Osteoblast (primary cell): ENCODE results near the gene MBLAC2. TPM values are rescaled to one million over a fixed set of nuclear protein-coding genes. Genes with fewer than 3 reads are reported as not detected.

Experiments
- DNase-seq: peaks from one replicate; pipeline ENCODE4 v3.0.0; 2011; ENCODE audit warnings: low spot score, mixed read lengths; ENCODE audit not compliant: insufficient read length; ENCODE audit errors: missing footprints
- H2AFZ ChIP-seq: 2 replicates; pipeline ENCODE4 v1.6.0; 2011; ENCODE audit warnings: mild to moderate bottlenecking, low read length
- H3K27ac ChIP-seq: 2 replicates; pipeline ENCODE4 v1.5.1; 2011; ENCODE audit warnings: mild to moderate bottlenecking, low read depth, low read length, moderate library complexity
- H3K27me3 ChIP-seq: 2 replicates; pipeline ENCODE4 v1.6.0; 2012; ENCODE audit warnings: mild to moderate bottlenecking, control low read depth, inconsistent platforms, low read length, moderate library complexity; ENCODE audit not compliant: insufficient read depth
- H3K36me3 ChIP-seq: 2 replicates; pipeline ENCODE4 v1.5.1; 2011; ENCODE audit warnings: mild to moderate bottlenecking, low read length, control low read depth, moderate library complexity; ENCODE audit not compliant: insufficient read depth
- H3K4me1 ChIP-seq: 2 replicates; pipeline ENCODE4 v1.5.1; 2011; ENCODE audit warnings: mild to moderate bottlenecking, low read length, control low read depth, moderate library complexity; ENCODE audit not compliant: insufficient read depth
- H3K4me2 ChIP-seq: 2 replicates; pipeline ENCODE4 v1.6.0; 2011; ENCODE audit warnings: mild to moderate bottlenecking, low read length; ENCODE audit not compliant: insufficient read depth
- H3K4me3 ChIP-seq: fragments of 200-600 bp; sonication (generic); 3 replicates; pipeline ENCODE4 v1.5.1; 2012; ENCODE audit warnings: mild to moderate bottlenecking, low read length, inconsistent platforms; ENCODE audit not compliant: insufficient read depth
- H3K79me2 ChIP-seq: 2 replicates; pipeline ENCODE4 v1.6.0; 2012; ENCODE audit warnings: mild to moderate bottlenecking, low read length, control low read depth, inconsistent platforms; ENCODE audit not compliant: insufficient read depth
- H3K9me3 ChIP-seq: 2 replicates; pipeline ENCODE4 v1.5.1; 2011; ENCODE audit warnings: low read depth, low read length, control low read depth
- H4K20me1 ChIP-seq: 2 replicates; pipeline ENCODE4 v1.6.0; 2012; ENCODE audit warnings: mild to moderate bottlenecking, low read length, control low read depth; ENCODE audit not compliant: insufficient read depth
- total RNA-seq: library from RNA; depleted of rRNA; stranded (reverse); fragments of >200 nt; gene quantifications from 2 replicates; pipeline ENCODE4 v1.2.3, GENCODE V29; 2012
- TF ChIP-seq, protein P1 (sequence below): IDR thresholded peaks from 2 replicates; pipeline ENCODE4 v1.5.1; 2011; ENCODE audit warnings: mild to moderate bottlenecking, low read depth, low read length, moderate library complexity; ENCODE audit errors: extremely low read depth

The MBLAC2 gene
- total RNA-seq, 1 donor: 6.5 TPM

DNA sequence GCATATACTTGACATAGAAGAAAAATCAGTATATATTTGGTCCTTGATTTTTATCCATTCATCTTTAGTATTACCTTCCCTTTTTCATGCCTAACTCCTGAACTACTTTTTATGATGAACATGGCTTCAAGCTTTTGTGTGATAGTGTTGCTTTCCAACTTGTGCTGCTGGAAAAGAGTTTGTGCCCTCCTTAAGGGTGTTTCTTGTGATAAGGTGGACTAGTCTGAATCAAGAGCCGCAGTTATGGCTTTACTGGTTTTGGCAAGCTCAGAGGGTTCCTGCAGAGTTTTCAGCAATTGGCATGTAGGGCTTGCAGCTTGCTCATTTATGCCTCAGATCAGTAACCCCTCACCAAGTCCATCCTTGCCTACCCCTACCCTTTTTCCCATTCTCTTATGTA is 20.6 kb upstream of the MBLAC2 start:
- H3K79me2 ChIP-seq: no peaks in the 10 kb centered on the region
- no peak overlapping the region for H3K4me2 ChIP-seq
- no peak overlapping the region for H3K27ac ChIP-seq
- H3K9me3 ChIP-seq: no peaks in the 10 kb centered on the region
- DNase-seq: no peak
- H3K36me3 ChIP-seq: no peaks in the 10 kb centered on the region
- no peak overlapping the region for H2AFZ ChIP-seq
- TF ChIP-seq, protein P1, sequence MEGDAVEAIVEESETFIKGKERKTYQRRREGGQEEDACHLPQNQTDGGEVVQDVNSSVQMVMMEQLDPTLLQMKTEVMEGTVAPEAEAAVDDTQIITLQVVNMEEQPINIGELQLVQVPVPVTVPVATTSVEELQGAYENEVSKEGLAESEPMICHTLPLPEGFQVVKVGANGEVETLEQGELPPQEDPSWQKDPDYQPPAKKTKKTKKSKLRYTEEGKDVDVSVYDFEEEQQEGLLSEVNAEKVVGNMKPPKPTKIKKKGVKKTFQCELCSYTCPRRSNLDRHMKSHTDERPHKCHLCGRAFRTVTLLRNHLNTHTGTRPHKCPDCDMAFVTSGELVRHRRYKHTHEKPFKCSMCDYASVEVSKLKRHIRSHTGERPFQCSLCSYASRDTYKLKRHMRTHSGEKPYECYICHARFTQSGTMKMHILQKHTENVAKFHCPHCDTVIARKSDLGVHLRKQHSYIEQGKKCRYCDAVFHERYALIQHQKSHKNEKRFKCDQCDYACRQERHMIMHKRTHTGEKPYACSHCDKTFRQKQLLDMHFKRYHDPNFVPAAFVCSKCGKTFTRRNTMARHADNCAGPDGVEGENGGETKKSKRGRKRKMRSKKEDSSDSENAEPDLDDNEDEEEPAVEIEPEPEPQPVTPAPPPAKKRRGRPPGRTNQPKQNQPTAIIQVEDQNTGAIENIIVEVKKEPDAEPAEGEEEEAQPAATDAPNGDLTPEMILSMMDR: no peak
- H4K20me1 ChIP-seq: no peaks in the 10 kb centered on the region
- no peaks in the 10 kb centered on the region for H3K27me3 ChIP-seq
- H3K4me3 ChIP-seq: no peak overlapping the region
- no peaks in the 10 kb centered on the region for H3K4me1 ChIP-seq

DNA sequence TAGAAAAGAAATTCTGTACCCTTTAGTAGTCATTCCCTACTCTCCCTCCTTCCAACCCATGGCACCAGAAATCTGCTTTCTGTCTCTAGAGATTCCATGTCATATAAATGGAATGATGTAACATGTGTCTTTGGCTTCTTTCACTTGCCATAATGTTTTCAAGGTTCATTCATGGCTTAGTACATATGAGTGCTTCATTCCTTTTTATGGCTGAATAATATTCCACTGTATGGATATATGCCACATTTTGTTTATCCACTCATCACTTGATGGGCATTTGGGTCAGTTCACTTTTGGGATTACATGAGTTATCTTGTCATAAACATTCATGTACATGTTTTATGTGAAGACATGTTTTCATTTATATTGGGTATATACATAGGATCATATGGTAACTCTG is 19.5 kb upstream of the MBLAC2 start:
- Histone ChIP-seq H3K4me3 (no peak overlapping the region), H3K27me3 (no peaks in the 10 kb centered on the region), H3K36me3 (no peaks in the 10 kb centered on the region), H3K4me2 (no peak overlapping the region), H4K20me1 (no peaks in the 10 kb centered on the region), H2AFZ (no peak overlapping the region), H3K4me1 (peaks cover 4% of the 10 kb centered on the region), H3K27ac (no peak overlapping the region), H3K9me3 (no peaks in the 10 kb centered on the region), H3K79me2 (no peaks in the 10 kb centered on the region)
- TF ChIP-seq, protein P1: no peak
- DNase-seq: no peak

- H3K4me1 ChIP-seq: peaks cover 11% of the 10 kb centered on the region
- no peaks in the 10 kb centered on the region for H3K36me3 ChIP-seq
- H3K27ac ChIP-seq: peak overlapping the region; percentile 61
- no peaks in the 10 kb centered on the region for H3K9me3 ChIP-seq
- no peak overlapping the region for H3K4me3 ChIP-seq
- H3K4me2 ChIP-seq: peak overlapping the region; percentile 70
- H3K79me2 ChIP-seq: no peaks in the 10 kb centered on the region
- H4K20me1 ChIP-seq: no peaks in the 10 kb centered on the region
- TF ChIP-seq, protein P1: no peak
- no peaks in the 10 kb centered on the region for H3K27me3 ChIP-seq
- DNase-seq: peak; percentile 71
- H2AFZ ChIP-seq: no peak overlapping the region
Observed at GRCh38 chr5:90488791-90489190, 14.2 kb upstream of the MBLAC2 start.

GRCh38 chr5:90484540-90484939 is 10.0 kb upstream of the MBLAC2 start:
- TF ChIP-seq, protein P1: no peak
- Histone ChIP-seq H3K4me3 (no peak overlapping the region), H4K20me1 (no peaks in the 10 kb centered on the region), H3K27ac (no peak overlapping the region), H3K36me3 (no peaks in the 10 kb centered on the region), H3K79me2 (no peaks in the 10 kb centered on the region), H3K9me3 (no peaks in the 10 kb centered on the region), H3K4me2 (no peak overlapping the region), H3K4me1 (peaks cover 20% of the 10 kb centered on the region), H3K27me3 (no peaks in the 10 kb centered on the region), H2AFZ (no peak overlapping the region)
- no peak for DNase-seq
